ENCODE measurements around the gene FOXP3.

The FOXP3 gene

GRCh38 chrX:49292400-49293362 is 28.2 kb upstream of the FOXP3 start:
- TF ChIP-seq CTCF (IDR thresholded peaks at IDR 0.05) = no peak

GRCh38 chrX:49291615-49292337 is 27.3 kb upstream of the FOXP3 start:
- TF ChIP-seq CTCF (IDR thresholded peaks at IDR 0.05) = peak; percentile 70

- TF ChIP-seq CTCF (IDR thresholded peaks at IDR 0.05) = no peak
These were observed 25.7 kb upstream of the FOXP3 start for GRCh38 chrX:49290215-49290614.

GRCh38 chrX:49287665-49288064 is 23.2 kb upstream of the FOXP3 start:
- TF ChIP-seq CTCF (IDR thresholded peaks at IDR 0.05) = no peak

GRCh38 chrX:49286581-49286980 is 22.1 kb upstream of the FOXP3 start:
- TF ChIP-seq CTCF (IDR thresholded peaks at IDR 0.05) = no peak

- TF ChIP-seq CTCF (IDR thresholded peaks at IDR 0.05) = no peak
These were observed 21.6 kb upstream of the FOXP3 start for GRCh38 chrX:49286136-49286535.

GRCh38 chrX:49284212-49284611 is 19.7 kb upstream of the FOXP3 start:
- TF ChIP-seq CTCF (IDR thresholded peaks at IDR 0.05) = no peak
